Activated gamma-delta T cell (primary cell): ENCODE measurements around the gene RNASE12.
"Not testable (repeated sequence)": the region's sequence is repeated elsewhere in the genome, so short reads cannot be mapped to it uniquely, and the experiment has no call there.

Source experiments
- DNase-seq: peaks from one replicate; lab custom pipeline; 2025; lab: John Stamatoyannopoulos, UW
- total RNA-seq, 2 donors: gene quantifications; one replicate each; lab custom pipeline; 2026; lab: John Stamatoyannopoulos, UW

RNASE12 gene, protein sequence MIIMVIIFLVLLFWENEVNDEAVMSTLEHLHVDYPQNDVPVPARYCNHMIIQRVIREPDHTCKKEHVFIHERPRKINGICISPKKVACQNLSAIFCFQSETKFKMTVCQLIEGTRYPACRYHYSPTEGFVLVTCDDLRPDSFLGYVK
- 0 reads per million in 2 donors for total RNA-seq

- DNase-seq = no peak
Observed at GRCh38 chr14:20591235-20591634, at the start of gene RNASE12. TSS of gene RNASE12 (minus strand) at chr14:20591376. CDS start at chr14:20590723, 653 bp downstream.

- DNase-seq = no peak
Observed at GRCh38 chr14:20632831-20633691, 41.9 kb upstream of the RNASE12 start.

DNA sequence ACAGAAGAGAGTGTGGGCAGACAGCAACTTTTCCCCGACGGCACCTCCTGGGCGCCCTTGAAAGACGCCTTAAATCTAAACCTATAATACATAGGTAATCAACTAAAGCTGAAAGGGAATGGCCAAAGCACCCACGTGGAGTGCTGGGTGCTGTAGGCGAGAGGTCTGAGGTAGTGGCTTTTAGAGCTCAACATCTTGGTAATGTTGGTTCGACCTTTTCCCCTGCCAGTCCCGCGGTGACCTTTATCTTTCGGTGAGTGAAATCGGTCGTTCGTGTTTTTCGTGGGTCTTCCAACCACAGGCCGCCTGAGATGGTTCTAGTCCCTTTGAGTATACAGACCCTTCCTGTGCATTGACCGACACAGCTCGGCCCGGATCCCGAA lies 41.3 kb upstream of the RNASE12 start:
- DNase-seq = no peak

DNA sequence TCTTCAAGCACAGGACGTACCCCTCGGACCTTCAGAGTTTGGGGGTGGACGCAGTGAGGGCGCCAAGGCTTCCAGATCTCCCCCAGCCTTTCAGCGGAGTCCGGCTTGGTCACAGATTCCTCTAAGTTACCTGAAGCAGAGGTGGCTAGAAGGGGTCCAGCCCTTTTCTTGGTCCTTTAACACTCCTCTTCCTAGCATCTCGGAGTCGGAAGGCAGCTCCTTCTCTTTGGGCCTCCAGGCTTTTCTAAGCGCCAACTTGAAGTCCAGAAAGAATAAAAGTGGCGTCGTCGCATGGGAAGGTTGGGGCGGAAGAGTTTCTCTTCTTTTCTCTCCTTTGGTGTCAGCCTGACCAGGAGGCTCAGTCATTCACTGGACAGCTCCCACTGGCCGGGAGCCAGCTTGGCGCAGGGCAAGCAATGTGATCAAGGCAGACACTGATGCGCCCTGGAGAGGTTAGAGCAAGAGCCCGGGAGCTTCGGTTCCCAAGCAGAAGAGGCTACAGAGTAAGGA lies 40.8 kb upstream of the RNASE12 start:
- no peak for DNase-seq

DNA sequence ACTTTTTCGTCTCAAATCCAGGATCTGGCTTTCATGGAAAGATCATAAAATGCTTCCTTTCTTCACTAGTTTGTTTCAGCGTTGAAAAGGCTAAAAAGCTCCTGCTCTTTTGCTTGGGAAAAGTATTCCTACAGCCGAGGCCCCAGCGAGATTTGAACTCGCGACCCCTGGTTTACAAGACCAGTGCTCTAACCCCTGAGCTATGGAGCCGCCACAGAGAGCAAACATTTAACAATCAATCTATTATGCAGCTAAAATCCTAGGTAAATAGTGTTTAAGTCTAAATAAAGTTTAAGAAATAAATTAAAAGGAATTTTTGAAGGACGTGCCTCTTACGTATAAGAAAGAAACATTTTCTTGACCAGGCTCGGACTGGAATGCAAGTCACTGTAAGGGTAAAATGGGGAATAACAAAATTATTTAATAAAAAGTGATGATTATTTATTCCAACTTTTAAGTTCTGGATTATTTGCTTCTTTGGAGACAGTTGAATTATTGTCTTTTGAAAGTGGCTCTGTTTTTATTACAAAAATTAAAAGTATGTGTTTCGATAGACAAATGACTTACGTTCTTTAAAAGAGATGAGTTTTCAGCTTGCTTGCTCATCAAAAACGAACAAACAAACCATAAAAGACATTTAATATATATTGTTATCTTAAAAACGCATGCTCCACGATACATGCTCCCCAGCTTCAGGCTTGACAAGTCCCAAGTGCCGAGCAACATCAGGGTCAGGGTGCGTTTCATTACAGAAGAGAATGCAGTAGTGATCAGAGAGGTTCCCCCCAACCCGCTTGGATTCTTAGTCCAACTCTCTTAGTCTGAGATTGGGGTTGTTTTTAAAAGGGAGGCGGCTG lies 40.1 kb upstream of the RNASE12 start:
- DNase-seq = no peak

- DNase-seq = no peak
Observed at GRCh38 chr14:20630340-20631022, 39.3 kb upstream of the RNASE12 start.

DNA sequence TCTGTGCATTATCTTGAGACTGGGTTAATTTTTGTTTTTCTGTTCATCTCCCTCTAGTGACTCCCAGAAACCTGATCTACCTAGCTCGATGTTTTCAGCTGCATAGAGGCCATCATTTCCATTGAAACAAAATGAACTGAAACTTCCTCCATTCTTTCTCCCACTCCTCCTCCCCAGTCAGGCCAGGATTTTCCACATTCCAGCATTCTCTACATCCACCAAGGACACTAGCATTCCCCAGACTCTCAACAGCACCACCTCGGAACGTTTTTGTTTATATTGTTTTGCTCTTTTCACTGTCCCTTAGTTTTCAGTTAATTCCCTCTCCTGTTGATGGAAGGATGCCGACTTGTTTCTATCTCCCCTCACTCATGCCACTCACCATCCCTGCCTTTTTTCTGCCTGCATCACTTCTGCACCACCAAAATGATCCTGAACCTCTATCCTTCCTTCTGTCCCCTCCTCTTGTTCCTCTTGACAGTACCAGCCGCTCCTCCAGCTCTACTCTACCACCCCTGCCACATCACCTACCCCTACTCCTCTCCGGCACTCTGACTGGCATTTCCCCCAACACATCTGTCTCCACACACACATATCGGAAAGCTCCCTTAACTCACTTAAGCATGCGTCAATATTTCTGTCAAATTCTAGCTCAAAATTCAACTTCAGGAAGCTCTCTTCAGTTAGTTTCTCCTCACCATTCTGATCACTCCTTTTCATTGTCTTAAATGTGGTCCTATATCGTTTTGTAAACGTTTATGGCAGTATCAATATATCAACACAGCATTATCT lies 37.1 kb upstream of the RNASE12 start:
- DNase-seq = no peak

DNA sequence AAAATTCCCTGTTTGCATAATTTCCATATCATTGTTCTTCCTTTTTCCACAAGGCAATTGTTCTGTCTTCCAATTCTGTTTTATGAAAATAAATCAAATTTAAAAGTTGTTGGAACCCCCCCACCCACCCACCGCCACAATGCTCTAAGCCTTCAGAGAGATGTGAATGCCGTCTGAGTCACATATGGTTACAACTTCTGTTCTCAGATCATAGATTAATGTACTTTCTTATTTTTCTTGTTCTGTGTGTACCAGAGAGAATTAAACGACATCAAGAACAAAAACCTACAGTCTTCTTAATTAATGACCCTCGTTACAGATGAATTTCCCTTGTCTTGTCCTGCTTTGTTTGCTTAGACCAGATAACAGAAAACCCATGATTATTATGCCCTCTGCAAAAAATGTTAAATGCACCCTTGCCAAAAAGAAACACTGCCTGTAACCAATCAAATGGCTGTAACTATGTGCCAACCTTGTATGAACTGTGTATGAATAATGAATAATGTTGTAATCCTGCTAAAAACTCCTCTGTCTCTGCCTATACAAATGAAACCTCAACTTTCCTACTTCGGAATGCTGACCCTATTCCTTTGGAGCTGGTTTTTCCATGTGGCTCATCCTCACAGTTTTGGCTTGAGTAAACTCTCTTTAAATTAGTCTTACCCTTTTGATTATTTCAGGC lies 36.3 kb upstream of the RNASE12 start:
- DNase-seq = no peak

DNA sequence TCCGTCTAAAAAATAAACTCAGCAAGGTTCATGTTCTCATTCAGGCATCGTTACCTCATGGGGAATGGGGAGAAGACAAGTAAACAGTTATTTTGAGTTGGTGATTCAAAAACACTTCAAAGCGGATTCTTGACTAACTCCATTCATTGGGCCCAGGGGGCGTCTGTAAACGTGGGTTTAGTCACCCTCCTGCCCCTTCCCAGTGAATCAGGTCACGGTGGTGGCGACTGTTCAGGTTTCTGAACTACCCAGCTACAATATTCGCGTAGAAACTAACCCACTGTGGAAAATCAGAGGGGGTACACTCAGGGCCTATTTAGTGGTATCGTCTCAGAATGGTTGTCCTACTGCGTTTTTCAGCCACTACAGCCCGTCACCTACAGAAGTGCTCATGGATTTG lies 35.1 kb upstream of the RNASE12 start:
- DNase-seq = no peak

DNA sequence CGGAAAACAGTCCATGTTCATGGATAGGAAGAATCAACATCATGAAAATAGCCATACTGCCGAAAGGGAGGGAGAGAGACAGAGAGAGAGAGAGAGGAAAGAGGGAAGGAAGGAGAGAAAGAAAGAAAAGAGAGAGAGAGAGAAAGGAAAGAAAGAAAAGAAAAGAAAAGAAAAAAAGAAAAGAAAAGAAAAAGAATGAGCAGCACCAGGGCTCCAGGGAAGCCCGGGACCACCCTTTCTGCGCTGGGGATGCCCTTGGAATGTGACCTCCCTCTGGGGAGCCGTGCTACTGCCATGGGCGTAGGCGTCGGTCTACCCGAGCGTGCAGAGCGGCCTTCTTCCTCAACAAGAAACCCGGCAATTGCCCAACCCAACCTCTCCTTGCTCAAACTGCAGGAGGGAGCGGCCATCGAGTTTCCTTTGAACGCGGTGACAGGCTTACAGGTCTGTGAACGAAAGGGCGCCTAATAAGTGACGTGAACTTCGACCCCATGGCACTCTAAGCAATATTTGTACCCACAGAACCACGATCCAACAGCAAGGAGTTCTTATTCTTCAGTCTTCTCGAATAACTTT lies 33.4 kb upstream of the RNASE12 start:
- DNase-seq = no peak

DNA sequence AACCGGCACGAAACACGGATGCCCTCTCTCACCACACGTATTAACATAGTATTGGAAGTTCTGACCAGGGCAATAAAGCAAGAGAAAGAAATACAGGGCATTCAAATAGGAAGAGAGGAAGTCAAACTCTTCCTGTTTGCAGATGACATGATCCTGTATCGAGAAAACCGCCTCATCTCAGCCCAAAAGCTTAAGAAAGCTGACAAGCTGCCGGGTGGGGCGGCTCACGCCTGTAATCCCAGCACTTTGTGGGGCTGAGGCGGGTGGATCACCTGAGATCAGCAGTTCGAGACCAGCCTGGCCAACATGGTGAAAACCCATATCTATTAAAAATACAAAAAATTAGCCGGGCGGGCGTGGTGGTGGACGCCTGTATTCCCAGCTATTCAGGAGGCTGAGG lies 32.6 kb upstream of the RNASE12 start:
- no peak for DNase-seq

DNA sequence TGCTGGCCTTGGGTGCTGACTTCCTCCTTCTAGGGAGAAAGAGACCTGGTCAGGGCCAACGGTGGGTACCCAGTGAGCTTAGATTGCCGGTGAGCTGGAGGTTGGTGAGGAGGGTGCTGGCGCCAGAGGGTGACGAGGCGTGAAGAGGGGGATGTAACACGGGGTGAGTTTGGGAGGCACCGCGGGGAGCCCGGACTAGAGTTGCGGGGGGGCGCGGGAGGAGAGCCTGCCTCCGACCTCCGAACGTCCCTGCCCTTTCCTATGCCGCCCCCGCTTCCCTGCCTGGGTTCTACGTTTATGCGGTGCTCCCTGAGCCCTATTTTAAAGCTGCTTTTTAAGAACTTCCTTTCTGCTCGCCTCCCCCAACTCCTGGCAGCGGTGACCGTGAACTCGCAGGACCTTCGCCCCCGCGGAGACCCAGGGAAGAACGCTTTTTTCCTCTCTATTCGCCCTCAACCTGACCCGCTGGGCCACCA lies 31.7 kb upstream of the RNASE12 start:
- no peak for DNase-seq

DNA sequence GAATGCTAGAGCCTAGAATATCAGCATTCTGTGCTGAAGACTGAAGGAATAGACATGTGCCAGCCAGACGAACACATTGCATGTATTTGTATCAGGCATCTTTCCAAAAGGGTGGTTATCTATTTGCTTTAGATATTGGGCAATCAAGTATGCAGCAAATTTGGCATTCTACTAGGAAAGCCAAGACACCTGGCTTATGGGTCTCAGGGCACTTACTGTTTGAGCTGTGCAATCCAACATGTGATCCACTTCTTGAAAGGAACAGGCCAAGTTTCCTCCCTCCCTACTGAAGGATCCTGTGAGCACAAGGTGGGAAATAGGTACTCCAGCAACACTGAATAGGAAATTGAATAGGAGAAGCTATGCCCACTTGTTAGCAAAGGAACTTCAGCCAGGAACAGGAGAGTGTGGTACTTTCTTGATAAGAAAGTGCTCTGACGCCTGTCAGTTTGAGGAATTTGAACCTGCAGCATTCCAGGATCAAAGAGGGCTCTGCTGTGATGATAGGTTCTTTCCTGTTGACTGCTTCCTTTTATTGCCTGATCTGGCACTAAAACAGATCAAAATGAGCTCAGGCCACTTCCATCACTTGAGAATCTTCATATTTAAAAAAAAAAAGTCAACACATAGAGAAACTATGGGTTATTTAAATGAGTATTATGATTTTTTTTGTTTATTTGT lies 29.8 kb upstream of the RNASE12 start:
- DNase-seq = no peak

DNA sequence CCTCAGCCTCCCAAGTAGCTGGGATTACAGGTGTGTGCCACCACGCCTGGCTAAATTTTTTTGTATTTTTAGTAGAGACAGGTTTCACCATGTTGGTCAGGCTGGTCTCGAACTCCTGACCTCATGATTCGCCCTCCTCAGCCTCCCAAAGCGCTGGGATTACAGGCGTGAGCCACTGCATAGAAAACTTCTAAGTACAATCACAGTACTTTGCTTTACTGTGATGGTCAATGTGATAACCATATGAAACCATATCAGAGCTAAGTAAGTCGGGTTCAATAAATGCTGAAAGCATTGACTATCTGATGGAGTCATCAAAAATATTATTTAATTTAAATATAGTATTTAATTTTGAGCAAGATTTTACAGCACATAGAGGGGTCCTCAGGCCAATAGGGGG lies 28.5 kb upstream of the RNASE12 start:
- not testable (repeated sequence) for DNase-seq

GRCh38 chr14:20618271-20618749 lies 27.1 kb upstream of the RNASE12 start:
- no peak for DNase-seq

GRCh38 chr14:20617138-20618003 lies 26.2 kb upstream of the RNASE12 start:
- DNase-seq = no peak

GRCh38 chr14:20615996-20616395 lies 24.8 kb upstream of the RNASE12 start:
- DNase-seq = no peak
